Suprapubic skin (tissue), 4 donors: Measurements from ENCODE around the gene COL15A1.

ENCODE experiments used
- EP300 ChIP-seq: sonication (generic); formaldehyde crosslinking; IDR thresholded peaks from one replicate; pipeline ENCODE4 v1.6.1; 2017; ENCODE audit warnings: antibody characterized with exemption
- POLR2AphosphoS5 ChIP-seq, 3 donors: sonication (generic); formaldehyde crosslinking; IDR thresholded peaks; one replicate each; pipeline ENCODE4 v1.6.1; 2017; ENCODE audit warnings: antibody characterized with exemption in 3 of 3
- TF ChIP-seq, protein P1 (sequence below), 2 donors: fragments of 200-600 bp in 1 of 2; fragments of 450-650 bp in 1 of 2; sonication (generic) in 1 of 2; IDR thresholded peaks; one replicate each; pipeline ENCODE4 v1.5.1; 2016 to 2019; ENCODE audit warnings: antibody characterized with exemption in 2 of 2, mild to moderate bottlenecking in 1 of 2, moderate library complexity in 1 of 2

DNA sequence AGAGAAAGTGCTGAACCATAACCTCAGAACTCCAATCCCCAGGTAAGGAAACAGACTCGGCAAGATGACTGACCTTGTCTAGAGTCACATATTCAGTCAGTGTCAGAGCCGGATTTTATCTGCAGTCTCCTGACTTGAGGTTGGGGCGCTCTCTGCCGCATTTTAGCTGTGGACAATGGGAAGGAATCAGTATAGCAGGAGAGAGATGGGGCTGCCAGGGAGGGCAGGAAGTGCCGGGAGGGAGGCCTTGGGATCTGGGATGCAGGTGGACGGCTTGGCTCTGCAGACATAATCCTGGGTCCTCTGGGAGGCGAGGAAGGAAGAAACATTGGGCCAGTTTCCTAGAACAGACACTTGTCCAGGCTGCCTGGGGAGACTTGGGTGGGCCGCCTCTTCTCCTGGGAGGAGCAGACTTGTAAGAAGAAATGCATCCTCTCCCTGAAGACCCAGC lies 39.7 kb upstream of the COL15A1 start:
- TF ChIP-seq, protein P1, sequence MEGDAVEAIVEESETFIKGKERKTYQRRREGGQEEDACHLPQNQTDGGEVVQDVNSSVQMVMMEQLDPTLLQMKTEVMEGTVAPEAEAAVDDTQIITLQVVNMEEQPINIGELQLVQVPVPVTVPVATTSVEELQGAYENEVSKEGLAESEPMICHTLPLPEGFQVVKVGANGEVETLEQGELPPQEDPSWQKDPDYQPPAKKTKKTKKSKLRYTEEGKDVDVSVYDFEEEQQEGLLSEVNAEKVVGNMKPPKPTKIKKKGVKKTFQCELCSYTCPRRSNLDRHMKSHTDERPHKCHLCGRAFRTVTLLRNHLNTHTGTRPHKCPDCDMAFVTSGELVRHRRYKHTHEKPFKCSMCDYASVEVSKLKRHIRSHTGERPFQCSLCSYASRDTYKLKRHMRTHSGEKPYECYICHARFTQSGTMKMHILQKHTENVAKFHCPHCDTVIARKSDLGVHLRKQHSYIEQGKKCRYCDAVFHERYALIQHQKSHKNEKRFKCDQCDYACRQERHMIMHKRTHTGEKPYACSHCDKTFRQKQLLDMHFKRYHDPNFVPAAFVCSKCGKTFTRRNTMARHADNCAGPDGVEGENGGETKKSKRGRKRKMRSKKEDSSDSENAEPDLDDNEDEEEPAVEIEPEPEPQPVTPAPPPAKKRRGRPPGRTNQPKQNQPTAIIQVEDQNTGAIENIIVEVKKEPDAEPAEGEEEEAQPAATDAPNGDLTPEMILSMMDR (IDR thresholded peaks at IDR 0.05), result no peak
- no peak for TF ChIP-seq POLR2AphosphoS5 (IDR thresholded peaks at IDR 0.05)
- TF ChIP-seq EP300, result no peak
